ENCODE results near the gene PRKCI.

- TF ChIP-seq, protein P1, sequence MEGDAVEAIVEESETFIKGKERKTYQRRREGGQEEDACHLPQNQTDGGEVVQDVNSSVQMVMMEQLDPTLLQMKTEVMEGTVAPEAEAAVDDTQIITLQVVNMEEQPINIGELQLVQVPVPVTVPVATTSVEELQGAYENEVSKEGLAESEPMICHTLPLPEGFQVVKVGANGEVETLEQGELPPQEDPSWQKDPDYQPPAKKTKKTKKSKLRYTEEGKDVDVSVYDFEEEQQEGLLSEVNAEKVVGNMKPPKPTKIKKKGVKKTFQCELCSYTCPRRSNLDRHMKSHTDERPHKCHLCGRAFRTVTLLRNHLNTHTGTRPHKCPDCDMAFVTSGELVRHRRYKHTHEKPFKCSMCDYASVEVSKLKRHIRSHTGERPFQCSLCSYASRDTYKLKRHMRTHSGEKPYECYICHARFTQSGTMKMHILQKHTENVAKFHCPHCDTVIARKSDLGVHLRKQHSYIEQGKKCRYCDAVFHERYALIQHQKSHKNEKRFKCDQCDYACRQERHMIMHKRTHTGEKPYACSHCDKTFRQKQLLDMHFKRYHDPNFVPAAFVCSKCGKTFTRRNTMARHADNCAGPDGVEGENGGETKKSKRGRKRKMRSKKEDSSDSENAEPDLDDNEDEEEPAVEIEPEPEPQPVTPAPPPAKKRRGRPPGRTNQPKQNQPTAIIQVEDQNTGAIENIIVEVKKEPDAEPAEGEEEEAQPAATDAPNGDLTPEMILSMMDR (IDR thresholded peaks at IDR 0.05): no peak
- TF ChIP-seq POLR2A (IDR thresholded peaks at IDR 0.05): no peak
These were observed 100.5 kb downstream of the PRKCI start for GRCh38 chr3:170322566-170323269.

All from lower leg skin (tissue), 3 donors.